Measurements from ENCODE around the gene ERCC6L2.

The ERCC6L2 gene

DNA sequence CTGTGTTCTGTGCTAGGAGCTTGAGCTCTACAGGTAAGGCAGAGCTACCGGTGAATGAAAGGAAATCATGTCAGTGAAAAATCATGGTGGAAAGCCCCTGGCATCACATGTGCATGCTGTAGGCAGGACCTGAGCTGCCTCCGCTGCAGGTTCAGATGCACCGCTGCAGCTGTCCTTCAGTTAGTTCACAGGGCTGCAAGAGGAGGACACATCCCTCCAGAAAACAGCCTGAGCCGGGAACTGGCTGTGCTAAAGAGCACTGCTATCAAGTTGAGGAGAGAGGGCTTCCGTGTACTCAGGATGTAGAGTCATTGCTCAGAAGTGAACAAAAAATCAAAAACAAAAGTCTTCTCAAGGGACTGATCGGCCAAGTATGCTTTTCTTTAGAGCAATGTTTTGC is 138.6 kb downstream of the ERCC6L2 start (continued):
- TF ChIP-seq, protein P1, sequence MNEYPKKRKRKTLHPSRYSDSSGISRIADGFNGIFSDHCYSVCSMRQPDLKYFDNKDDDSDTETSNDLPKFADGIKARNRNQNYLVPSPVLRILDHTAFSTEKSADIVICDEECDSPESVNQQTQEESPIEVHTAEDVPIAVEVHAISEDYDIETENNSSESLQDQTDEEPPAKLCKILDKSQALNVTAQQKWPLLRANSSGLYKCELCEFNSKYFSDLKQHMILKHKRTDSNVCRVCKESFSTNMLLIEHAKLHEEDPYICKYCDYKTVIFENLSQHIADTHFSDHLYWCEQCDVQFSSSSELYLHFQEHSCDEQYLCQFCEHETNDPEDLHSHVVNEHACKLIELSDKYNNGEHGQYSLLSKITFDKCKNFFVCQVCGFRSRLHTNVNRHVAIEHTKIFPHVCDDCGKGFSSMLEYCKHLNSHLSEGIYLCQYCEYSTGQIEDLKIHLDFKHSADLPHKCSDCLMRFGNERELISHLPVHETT (tag by site-specific recombination; IDR thresholded peaks at IDR 0.05), result no peak
- TF ChIP-seq, protein P2, sequence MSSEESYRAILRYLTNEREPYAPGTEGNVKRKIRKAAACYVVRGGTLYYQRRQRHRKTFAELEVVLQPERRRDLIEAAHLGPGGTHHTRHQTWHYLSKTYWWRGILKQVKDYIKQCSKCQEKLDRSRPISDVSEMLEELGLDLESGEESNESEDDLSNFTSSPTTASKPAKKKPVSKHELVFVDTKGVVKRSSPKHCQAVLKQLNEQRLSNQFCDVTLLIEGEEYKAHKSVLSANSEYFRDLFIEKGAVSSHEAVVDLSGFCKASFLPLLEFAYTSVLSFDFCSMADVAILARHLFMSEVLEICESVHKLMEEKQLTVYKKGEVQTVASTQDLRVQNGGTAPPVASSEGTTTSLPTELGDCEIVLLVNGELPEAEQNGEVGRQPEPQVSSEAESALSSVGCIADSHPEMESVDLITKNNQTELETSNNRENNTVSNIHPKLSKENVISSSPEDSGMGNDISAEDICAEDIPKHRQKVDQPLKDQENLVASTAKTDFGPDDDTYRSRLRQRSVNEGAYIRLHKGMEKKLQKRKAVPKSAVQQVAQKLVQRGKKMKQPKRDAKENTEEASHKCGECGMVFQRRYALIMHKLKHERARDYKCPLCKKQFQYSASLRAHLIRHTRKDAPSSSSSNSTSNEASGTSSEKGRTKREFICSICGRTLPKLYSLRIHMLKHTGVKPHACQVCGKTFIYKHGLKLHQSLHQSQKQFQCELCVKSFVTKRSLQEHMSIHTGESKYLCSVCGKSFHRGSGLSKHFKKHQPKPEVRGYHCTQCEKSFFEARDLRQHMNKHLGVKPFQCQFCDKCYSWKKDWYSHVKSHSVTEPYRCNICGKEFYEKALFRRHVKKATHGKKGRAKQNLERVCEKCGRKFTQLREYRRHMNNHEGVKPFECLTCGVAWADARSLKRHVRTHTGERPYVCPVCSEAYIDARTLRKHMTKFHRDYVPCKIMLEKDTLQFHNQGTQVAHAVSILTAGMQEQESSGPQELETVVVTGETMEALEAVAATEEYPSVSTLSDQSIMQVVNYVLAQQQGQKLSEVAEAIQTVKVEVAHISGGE (tag by site-specific recombination; conservative IDR thresholded peaks at IDR 0.05; ENCODE audit: low read depth), result no peak
- no peak for TF ChIP-seq BCL11B (tag by site-specific recombination; IDR thresholded peaks at IDR 0.05; ENCODE audit: low read depth)
- no peak for TF ChIP-seq ZNF391 (tag by site-specific recombination; IDR thresholded peaks at IDR 0.05; ENCODE audit: borderline replicate concordance, low read depth)
- no peak for TF ChIP-seq ZNF211 (tag by site-specific recombination; IDR thresholded peaks at IDR 0.05; ENCODE audit: low read depth)
- TF ChIP-seq, protein P3, sequence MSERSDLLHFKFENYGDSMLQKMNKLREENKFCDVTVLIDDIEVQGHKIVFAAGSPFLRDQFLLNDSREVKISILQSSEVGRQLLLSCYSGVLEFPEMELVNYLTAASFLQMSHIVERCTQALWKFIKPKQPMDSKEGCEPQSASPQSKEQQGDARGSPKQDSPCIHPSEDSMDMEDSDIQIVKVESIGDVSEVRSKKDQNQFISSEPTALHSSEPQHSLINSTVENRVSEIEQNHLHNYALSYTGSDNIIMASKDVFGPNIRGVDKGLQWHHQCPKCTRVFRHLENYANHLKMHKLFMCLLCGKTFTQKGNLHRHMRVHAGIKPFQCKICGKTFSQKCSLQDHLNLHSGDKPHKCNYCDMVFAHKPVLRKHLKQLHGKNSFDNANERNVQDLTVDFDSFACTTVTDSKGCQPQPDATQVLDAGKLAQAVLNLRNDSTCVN (tag by site-specific recombination; optimal IDR thresholded peaks at IDR 0.05), result no peak
- TF ChIP-seq MYNN (tag by site-specific recombination; IDR thresholded peaks at IDR 0.05; ENCODE audit: borderline replicate concordance), result no peak
- TF ChIP-seq ZNF16 (tag by site-specific recombination; IDR thresholded peaks at IDR 0.05; ENCODE audit: low read depth), result no peak
- TF ChIP-seq ZNF792 (tag by site-specific recombination; IDR thresholded peaks at IDR 0.05), result no peak
- no peak for TF ChIP-seq ZBTB21 (tag by site-specific recombination; IDR thresholded peaks at IDR 0.05)

DNA sequence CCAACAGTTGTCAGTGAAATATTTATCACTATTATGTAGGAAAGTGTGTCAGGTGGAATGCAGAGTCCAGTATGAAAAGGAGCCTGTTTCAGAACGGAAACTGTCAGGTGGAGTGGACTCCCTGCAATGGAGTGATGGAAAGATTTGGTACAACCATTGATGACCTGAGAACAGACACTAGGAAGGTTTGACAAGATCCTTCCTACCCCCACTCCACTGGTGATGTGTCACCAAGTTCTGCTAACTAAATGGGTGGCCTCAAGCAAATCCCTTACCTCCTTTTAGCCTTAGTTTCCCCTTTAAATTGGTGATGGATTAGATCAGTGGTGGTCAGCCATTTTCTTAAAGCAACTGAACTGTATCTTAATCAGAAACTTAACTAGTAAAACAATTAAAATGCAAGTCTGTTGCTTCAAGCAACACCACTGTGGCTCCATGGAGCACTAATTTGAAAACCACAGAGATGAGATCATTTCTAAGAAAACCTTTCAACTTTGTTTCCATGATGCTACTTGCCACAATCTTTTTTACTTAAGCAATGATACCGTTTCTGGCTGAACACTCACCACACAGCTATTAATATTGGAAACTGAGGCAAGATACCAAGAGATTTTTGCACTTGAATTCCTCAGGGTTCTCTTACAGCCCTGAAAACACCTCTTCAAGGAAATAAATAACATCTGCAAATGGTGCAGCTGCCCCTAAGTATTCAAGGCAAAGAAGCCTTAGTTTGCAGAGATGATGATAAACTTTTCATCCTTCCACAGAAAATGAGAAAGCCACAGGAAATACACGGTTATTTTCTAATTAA is 140.6 kb downstream of the ERCC6L2 start:
- no peaks in the 10 kb centered on the region for H3K9me3 ChIP-seq (ENCODE audit: control insufficient read depth, insufficient read depth, low read depth, low read length)
- no peak for TF ChIP-seq ZXDB (tag by site-specific recombination; IDR thresholded peaks at IDR 0.05)
- TF ChIP-seq SCRT2 (tag by site-specific recombination; IDR thresholded peaks at IDR 0.05), result peak; percentile 44; the same call in 1 of the 2 replicates
- no peaks in the 10 kb centered on the region; the same call in 1 of the 2 replicates for H3K4me1 ChIP-seq (ENCODE audit: control insufficient read depth, insufficient read depth, low read length)
- no peak overlapping the region for H3K4me3 ChIP-seq (ENCODE audit: low read depth, low read length)
- ChIA-PET POLR2A (no interaction called here), CTCF (no interaction called here)
- no peak overlapping the region for H3K27ac ChIP-seq (ENCODE audit: extremely low read depth, low read depth, low read length)
- peaks cover 0 to 26% of the 10 kb centered on the region in 2 experiments; a peak in 2 of 3 replicates for H3K36me3 ChIP-seq (ENCODE audit: control insufficient read depth in 2 of 2, insufficient read depth in 1 of 2, low read length in 2 of 2)

Measured in HEK293 (cell line).